ENCODE data around the gene LOXHD1. TPM values are rescaled to one million over a fixed set of nuclear protein-coding genes. Genes with fewer than 3 reads are reported as not detected.

Gene LOXHD1
- total RNA-seq, 6 donors from 2014 or later: 0.30 to 7.3 (median 1.00) TPM

DNA sequence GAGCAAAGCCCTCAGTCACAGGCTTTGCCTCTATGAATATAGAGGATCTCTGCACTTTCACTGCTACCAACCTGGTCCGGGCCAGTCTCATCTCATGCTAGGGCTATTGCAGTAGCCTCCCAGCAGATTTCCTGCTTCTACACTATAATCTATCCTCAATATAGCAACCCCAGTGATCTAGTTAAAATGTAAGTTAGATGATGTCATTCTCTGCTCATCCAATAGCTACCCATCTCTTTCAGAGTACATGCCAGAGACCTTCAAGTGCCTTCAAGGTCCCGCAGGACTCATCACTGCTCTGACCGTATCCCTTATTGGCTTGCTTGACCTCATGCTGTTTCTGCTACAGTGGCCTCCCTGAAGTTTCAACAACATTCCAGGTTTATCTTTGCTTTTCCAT lies 186.3 kb downstream of the LOXHD1 start:
- Histone ChIP-seq H3K36me3 (no peaks in the 10 kb centered on the region), H3K9me3 (no peaks in the 10 kb centered on the region), H3K4me3 (no peak overlapping the region), H3K4me1 (no peaks in the 10 kb centered on the region), H3K27ac (no peak overlapping the region), H3K27me3 (no peaks in the 10 kb centered on the region)
- TF ChIP-seq POLR2AphosphoS5 (IDR thresholded peaks at IDR 0.05): no peak
- no peak for TF ChIP-seq EP300 (IDR thresholded peaks at IDR 0.05)
- no peak for TF ChIP-seq POLR2A (IDR thresholded peaks at IDR 0.05)
- TF ChIP-seq, protein P1, sequence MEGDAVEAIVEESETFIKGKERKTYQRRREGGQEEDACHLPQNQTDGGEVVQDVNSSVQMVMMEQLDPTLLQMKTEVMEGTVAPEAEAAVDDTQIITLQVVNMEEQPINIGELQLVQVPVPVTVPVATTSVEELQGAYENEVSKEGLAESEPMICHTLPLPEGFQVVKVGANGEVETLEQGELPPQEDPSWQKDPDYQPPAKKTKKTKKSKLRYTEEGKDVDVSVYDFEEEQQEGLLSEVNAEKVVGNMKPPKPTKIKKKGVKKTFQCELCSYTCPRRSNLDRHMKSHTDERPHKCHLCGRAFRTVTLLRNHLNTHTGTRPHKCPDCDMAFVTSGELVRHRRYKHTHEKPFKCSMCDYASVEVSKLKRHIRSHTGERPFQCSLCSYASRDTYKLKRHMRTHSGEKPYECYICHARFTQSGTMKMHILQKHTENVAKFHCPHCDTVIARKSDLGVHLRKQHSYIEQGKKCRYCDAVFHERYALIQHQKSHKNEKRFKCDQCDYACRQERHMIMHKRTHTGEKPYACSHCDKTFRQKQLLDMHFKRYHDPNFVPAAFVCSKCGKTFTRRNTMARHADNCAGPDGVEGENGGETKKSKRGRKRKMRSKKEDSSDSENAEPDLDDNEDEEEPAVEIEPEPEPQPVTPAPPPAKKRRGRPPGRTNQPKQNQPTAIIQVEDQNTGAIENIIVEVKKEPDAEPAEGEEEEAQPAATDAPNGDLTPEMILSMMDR (IDR thresholded peaks at IDR 0.05): no peak
- no peak for DNase-seq
- WGBS, 2 donors: 88 to 90% methylated on average over 3 of the region's 3 CpGs
- ATAC-seq (ENCODE audit: low FRiP score in 2 of 2): no peak

DNA sequence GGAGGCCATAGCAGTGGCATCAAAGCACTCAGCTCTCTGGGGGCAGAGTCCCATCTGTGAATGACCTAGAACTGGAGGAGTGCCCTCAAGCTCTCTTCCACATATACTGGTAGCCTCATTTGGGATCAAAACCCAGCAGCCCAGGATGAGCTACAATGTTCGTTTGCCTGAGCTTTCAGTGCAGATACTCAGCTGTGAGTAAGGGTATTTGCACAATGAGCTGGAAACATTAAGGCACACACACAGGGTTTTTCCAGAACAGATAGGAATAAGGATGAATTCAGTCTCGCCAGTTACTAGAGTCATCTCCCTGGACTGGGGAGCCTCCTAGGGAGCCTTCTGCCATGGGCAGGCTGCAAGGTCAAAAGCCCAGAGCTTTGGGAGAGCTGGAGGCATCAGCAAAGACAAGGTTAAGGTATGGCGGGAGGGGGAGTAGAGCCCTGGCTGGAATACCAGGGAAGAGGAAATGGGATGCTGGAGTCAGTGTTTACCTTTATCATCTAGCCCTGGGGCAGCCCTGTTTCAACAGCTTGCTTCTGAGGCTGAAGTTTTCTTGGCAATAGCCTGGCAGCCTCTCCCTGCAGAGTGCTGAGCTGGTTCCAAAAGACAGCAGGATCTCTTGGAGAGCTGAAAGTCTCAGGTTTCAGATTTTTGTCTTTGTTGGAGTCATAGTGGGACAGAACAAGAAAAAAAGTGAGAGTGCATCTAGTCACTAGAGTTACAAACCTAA lies 187.7 kb downstream of the LOXHD1 start:
- H3K4me1 ChIP-seq: peaks cover 0 to 6% (median 0%) of the 10 kb centered on the region in 4 donors
- no peak overlapping the region for H3K27ac ChIP-seq
- H3K4me3 ChIP-seq: no peak overlapping the region
- DNase-seq (no peak), ATAC-seq (ENCODE audit: low FRiP score in 2 of 2) (no peak)
- no peaks in the 10 kb centered on the region for H3K9me3 ChIP-seq
- H3K27me3 ChIP-seq: no peaks in the 10 kb centered on the region
- TF ChIP-seq, protein P1 (IDR thresholded peaks at IDR 0.05): no peak
- TF ChIP-seq EP300 (IDR thresholded peaks at IDR 0.05): no peak
- TF ChIP-seq POLR2AphosphoS5 (IDR thresholded peaks at IDR 0.05): no peak
- 59 to 77% methylated on average over 2 to 3 of the region's 3 CpGs for WGBS, 2 donors
- no peaks in the 10 kb centered on the region for H3K36me3 ChIP-seq

DNA sequence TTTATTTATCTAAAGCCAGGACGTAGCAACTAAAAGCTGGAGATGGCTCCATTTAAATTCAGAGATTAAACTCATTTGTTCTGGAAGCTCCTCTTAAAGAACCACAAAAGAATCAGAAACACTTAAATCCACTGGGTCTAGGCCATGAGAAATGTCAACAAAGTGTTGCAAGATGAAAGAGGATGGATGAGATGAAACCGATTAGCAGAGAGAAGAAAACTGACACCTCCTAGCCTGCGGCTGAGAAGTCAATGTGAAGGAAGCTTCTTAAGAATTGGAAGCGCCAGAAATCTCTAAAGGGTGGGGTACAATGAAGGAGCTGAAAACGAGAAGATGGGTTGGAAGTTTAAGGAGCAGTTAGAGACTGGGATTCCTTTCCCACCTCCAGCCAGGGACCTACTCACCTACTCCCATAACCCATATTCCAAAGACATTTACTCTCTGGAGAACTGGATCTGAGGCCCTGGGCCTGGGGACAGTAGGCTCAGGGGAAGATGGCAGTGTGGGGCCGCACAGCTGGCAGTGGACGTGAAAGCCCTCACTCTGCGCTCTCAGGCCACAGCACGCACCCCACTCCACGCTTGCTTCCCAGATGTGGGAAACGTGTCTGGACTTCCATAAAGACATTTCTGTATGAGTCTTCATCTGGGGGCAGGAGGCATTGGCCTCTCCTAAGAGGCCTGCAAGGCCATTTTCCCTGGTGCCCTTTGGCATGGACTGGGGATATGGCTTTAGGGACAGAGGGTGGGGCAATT lies 188.4 kb downstream of the LOXHD1 start:
- H3K27ac ChIP-seq: no peak overlapping the region
- no peak for ATAC-seq (ENCODE audit: low FRiP score in 2 of 2)
- H3K27me3 ChIP-seq: no peaks in the 10 kb centered on the region
- no peak for TF ChIP-seq POLR2A (IDR thresholded peaks at IDR 0.05)
- TF ChIP-seq, protein P1 (IDR thresholded peaks at IDR 0.05): no peak
- TF ChIP-seq EP300 (IDR thresholded peaks at IDR 0.05): no peak
- TF ChIP-seq POLR2AphosphoS5 (IDR thresholded peaks at IDR 0.05): no peak
- H3K4me3 ChIP-seq: no peak overlapping the region
- DNase-seq: no peak
- H3K9me3 ChIP-seq: no peaks in the 10 kb centered on the region
- peaks cover 0 to 6% (median 0%) of the 10 kb centered on the region in 4 donors for H3K4me1 ChIP-seq
- 80 to 81% methylated on average over 10 to 11 of the region's 11 CpGs for WGBS, 2 donors
- H3K36me3 ChIP-seq: no peaks in the 10 kb centered on the region

DNA sequence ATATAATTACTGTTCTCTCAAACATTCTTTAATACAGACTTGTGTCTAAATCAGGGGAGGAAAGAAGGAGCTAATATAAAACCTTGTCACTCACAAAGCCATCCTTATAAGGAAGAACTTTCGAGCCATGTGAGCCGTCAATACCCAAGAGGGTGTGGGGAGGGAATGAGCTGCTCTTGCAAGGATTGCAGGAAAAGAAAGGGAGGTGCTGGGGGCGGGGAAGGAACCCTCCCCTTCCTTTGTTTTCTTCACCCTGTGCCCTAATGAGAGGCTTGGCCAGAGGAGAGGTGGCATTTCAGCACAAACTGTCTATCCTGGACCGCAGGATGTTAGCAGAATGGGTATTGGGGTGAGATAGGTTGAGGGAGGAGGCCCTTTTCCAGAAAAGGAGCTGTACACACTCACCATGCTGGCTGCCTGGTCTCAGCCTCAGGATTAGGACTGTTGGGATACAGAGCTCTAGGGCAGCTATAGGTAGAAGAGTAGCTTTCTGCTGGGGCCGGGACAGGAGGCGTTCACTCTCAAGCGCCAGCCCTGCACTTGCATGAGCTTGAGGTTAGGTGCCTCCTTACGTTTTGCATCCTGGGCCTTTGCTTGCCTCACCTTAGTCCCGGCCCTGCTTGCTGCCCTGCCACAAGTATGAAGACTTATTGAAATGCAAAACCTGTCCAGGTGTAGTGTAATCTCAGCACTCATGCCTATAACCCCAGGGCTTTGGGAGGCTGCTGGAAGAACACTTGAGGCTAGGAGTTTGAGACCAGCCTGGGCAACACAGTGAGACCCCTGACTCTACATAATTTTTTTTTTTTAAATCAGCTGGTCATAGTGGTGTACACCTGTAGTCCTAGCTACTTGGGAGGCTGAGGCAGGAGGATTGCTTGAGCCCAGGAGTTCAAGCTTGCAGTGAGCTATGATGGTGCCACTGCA lies 190.5 kb downstream of the LOXHD1 start:
- TF ChIP-seq, protein P1 (IDR thresholded peaks at IDR 0.05): no peak
- no peak for TF ChIP-seq EP300 (IDR thresholded peaks at IDR 0.05)
- no peak for TF ChIP-seq POLR2A (IDR thresholded peaks at IDR 0.05)
- TF ChIP-seq POLR2AphosphoS5 (IDR thresholded peaks at IDR 0.05): no peak
- H3K4me3 ChIP-seq: no peak overlapping the region
- H3K27ac ChIP-seq: no peak overlapping the region
- ATAC-seq (ENCODE audit: low FRiP score in 2 of 2) (no peak), DNase-seq (no peak)
- H3K9me3 ChIP-seq: no peaks in the 10 kb centered on the region
- H3K27me3 ChIP-seq: no peaks in the 10 kb centered on the region
- 46 to 64% methylated on average over 5 to 9 of the region's 9 CpGs for WGBS, 2 donors
- peaks cover 0 to 6% (median 0%) of the 10 kb centered on the region in 4 donors for H3K4me1 ChIP-seq
- no peaks in the 10 kb centered on the region for H3K36me3 ChIP-seq
